H1 (cell line): ENCODE measurements around the gene IGF2R. TPM values are rescaled to one million over a fixed set of nuclear protein-coding genes. Genes with fewer than 3 reads are reported as not detected.

Experiments
- BCL11A ChIP-seq, 2 experiments: IDR thresholded peaks; one replicate each; pipeline ENCODE4 v1.6.1; 2011; ENCODE audit warnings: low read depth in 2 of 2, low read length in 2 of 2, mild to moderate bottlenecking in 2 of 2
- CBX8 ChIP-seq: fragments of 300-800, 300-1000 bp; sonication (generic); IDR thresholded peaks from 2 replicates; pipeline ENCODE4 v1.7.1; 2016; ENCODE audit warnings: low read depth, low read length, borderline replicate concordance
- CHD2 ChIP-seq: IDR thresholded peaks from 2 replicates; pipeline ENCODE4 v1.6.1; 2012; ENCODE audit warnings: low read length, improper control_type of control experiment
- RBBP5 ChIP-seq: IDR thresholded peaks from 2 replicates; pipeline ENCODE4 v1.7.1; 2012; ENCODE audit warnings: low read depth, mild to moderate bottlenecking, inconsistent platforms, low read length, moderate library complexity, borderline replicate concordance
- TCF12 ChIP-seq: IDR thresholded peaks from 2 replicates; pipeline ENCODE4 v1.6.1; 2011; ENCODE audit warnings: low read depth, mild to moderate bottlenecking, low read length
- ZNF274 ChIP-seq: IDR thresholded peaks from 2 replicates; pipeline ENCODE4 v1.7.0; 2012; ENCODE audit warnings: low read length, borderline replicate concordance; ENCODE audit errors: extremely low read depth
- polyA plus RNA-seq, 7 experiments: library from polyadenylated mRNA; depleted of rRNA in 3 of 7; stranded (reverse) in 5 of 7; unstranded in 2 of 7; fragments of >200 nt in 5 of 7; fragments of 200-250 nt in 2 of 7; gene quantifications; 1 replicate in 5 of 7; 2 replicates in 1 of 7; 4 replicates in 1 of 7; pipeline versions ENCODE4 v1.2.1 to v1.2.3, GENCODE V29; 2011 to 2013; ENCODE audit warnings: missing spikeins in 2 of 7, mixed read lengths in 2 of 7
- total RNA-seq: library from RNA; stranded (reverse); fragmentation: NEBNext Ultra II Directional; extraction: Animal tissue kit (Norgen Biotek cat#: 25700); gene quantifications from 2 replicates; pipeline ENCODE4 v1.2.1, GENCODE V29; 2021
- TF ChIP-seq, protein P1 (sequence below): fragments of 300-600 bp; sonication (generic); IDR thresholded peaks from 2 replicates; pipeline ENCODE4 v1.7.1; 2012; ENCODE audit warnings: low read length, moderate library complexity, mild to moderate bottlenecking, inconsistent platforms; ENCODE audit not compliant: insufficient replicate concordance
- TF ChIP-seq, protein P2 (sequence below): IDR thresholded peaks from 2 replicates; pipeline ENCODE4 v1.6.1; 2012; ENCODE audit warnings: low read length, inconsistent platforms

IGF2R gene
- total and polyA plus RNA-seq, 2 of the 8 experiments (the other 6 are each of a cell fraction or from before 2014, with no cell fraction given), result 20.6 to 74.1 TPM

DNA sequence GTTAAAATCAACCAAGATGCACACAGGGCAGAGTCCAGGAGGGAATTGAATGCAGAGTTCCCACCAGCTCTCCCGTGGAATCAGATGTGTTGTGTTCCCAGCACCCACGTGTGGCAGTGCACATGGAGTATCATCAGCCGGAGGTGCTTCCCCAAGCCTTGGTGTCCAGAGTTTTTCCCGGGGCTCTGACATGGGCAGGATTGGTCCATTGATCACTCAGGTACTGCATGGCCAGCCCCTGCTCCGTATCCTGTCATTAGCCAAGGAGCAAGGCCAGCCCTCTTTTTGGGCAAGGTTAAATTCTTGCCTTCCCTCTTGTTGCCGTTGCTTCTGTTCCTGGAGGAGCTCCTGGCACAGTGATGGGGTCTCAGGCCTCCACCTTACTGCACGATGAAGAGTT, 124.2 kb downstream of the IGF2R start (continued):
- TF ChIP-seq, protein P1, sequence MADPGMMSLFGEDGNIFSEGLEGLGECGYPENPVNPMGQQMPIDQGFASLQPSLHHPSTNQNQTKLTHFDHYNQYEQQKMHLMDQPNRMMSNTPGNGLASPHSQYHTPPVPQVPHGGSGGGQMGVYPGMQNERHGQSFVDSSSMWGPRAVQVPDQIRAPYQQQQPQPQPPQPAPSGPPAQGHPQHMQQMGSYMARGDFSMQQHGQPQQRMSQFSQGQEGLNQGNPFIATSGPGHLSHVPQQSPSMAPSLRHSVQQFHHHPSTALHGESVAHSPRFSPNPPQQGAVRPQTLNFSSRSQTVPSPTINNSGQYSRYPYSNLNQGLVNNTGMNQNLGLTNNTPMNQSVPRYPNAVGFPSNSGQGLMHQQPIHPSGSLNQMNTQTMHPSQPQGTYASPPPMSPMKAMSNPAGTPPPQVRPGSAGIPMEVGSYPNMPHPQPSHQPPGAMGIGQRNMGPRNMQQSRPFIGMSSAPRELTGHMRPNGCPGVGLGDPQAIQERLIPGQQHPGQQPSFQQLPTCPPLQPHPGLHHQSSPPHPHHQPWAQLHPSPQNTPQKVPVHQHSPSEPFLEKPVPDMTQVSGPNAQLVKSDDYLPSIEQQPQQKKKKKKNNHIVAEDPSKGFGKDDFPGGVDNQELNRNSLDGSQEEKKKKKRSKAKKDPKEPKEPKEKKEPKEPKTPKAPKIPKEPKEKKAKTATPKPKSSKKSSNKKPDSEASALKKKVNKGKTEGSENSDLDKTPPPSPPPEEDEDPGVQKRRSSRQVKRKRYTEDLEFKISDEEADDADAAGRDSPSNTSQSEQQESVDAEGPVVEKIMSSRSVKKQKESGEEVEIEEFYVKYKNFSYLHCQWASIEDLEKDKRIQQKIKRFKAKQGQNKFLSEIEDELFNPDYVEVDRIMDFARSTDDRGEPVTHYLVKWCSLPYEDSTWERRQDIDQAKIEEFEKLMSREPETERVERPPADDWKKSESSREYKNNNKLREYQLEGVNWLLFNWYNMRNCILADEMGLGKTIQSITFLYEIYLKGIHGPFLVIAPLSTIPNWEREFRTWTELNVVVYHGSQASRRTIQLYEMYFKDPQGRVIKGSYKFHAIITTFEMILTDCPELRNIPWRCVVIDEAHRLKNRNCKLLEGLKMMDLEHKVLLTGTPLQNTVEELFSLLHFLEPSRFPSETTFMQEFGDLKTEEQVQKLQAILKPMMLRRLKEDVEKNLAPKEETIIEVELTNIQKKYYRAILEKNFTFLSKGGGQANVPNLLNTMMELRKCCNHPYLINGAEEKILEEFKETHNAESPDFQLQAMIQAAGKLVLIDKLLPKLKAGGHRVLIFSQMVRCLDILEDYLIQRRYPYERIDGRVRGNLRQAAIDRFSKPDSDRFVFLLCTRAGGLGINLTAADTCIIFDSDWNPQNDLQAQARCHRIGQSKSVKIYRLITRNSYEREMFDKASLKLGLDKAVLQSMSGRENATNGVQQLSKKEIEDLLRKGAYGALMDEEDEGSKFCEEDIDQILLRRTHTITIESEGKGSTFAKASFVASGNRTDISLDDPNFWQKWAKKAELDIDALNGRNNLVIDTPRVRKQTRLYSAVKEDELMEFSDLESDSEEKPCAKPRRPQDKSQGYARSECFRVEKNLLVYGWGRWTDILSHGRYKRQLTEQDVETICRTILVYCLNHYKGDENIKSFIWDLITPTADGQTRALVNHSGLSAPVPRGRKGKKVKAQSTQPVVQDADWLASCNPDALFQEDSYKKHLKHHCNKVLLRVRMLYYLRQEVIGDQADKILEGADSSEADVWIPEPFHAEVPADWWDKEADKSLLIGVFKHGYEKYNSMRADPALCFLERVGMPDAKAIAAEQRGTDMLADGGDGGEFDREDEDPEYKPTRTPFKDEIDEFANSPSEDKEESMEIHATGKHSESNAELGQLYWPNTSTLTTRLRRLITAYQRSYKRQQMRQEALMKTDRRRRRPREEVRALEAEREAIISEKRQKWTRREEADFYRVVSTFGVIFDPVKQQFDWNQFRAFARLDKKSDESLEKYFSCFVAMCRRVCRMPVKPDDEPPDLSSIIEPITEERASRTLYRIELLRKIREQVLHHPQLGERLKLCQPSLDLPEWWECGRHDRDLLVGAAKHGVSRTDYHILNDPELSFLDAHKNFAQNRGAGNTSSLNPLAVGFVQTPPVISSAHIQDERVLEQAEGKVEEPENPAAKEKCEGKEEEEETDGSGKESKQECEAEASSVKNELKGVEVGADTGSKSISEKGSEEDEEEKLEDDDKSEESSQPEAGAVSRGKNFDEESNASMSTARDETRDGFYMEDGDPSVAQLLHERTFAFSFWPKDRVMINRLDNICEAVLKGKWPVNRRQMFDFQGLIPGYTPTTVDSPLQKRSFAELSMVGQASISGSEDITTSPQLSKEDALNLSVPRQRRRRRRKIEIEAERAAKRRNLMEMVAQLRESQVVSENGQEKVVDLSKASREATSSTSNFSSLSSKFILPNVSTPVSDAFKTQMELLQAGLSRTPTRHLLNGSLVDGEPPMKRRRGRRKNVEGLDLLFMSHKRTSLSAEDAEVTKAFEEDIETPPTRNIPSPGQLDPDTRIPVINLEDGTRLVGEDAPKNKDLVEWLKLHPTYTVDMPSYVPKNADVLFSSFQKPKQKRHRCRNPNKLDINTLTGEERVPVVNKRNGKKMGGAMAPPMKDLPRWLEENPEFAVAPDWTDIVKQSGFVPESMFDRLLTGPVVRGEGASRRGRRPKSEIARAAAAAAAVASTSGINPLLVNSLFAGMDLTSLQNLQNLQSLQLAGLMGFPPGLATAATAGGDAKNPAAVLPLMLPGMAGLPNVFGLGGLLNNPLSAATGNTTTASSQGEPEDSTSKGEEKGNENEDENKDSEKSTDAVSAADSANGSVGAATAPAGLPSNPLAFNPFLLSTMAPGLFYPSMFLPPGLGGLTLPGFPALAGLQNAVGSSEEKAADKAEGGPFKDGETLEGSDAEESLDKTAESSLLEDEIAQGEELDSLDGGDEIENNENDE, result no peak
- TF ChIP-seq CHD2 (no peak), ZNF274 (no peak), TCF12 (no peak), CBX8 (no peak), BCL11A (IDR thresholded peaks at IDR 0.05; ENCODE audit: low read depth in 2 of 2, low read length in 2 of 2) (no peak), RBBP5 (no peak)
- TF ChIP-seq, protein P2, sequence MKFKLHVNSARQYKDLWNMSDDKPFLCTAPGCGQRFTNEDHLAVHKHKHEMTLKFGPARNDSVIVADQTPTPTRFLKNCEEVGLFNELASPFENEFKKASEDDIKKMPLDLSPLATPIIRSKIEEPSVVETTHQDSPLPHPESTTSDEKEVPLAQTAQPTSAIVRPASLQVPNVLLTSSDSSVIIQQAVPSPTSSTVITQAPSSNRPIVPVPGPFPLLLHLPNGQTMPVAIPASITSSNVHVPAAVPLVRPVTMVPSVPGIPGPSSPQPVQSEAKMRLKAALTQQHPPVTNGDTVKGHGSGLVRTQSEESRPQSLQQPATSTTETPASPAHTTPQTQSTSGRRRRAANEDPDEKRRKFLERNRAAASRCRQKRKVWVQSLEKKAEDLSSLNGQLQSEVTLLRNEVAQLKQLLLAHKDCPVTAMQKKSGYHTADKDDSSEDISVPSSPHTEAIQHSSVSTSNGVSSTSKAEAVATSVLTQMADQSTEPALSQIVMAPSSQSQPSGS, result no peak
